ENCODE data around the gene NUP205. TPM values are rescaled to one million over a fixed set of nuclear protein-coding genes. Genes with fewer than 3 reads are reported as not detected.

Gene NUP205
- total and polyA plus RNA-seq, 2 of the 13 experiments (the other 11 are each of a cell fraction or from before 2014, with no cell fraction given): 46.2 to 87.2 TPM

DNA sequence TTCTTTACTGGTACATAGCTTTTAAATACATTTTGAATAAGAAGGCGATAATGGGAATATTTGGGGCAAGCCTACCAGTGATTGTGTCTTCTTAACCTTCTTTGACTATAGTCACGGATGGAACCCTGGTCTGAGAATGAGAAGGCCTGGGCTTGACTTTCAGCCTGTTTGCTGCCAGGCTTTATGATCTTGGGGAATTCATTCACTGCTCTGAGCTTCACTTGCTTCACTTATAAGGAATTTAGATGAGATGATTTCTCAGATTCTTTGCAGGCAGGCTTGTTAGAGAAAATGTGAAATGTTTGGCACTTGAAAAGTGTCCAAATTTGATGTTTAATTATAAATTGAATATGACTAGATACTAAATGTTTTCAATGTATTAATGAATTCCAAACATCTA lies 42.5 kb downstream of the NUP205 start:
- H3K4me3 ChIP-seq (replicated peaks in 1 of 3; ENCODE audit: insufficient read depth in 1 of 3, low read depth in 2 of 3, low read length in 3 of 3): no peak overlapping the region
- no peak overlapping the region for H3K4me2 ChIP-seq (ENCODE audit: low read depth, low read length)
- no peaks in the 10 kb centered on the region for H3K4me1 ChIP-seq (ENCODE audit: insufficient read depth, low read length)
- 96% methylated on average over 2 of the region's 2 CpGs for WGBS (ENCODE audit: low lambda C conversion rate)
- no peaks in the 10 kb centered on the region for H3K9me3 ChIP-seq (ENCODE audit: low read length)
- no peak for DNase-seq (ENCODE audit: low spot score)
- H3K27ac ChIP-seq (ENCODE audit: extremely low read length, insufficient read depth, low read length): no peak overlapping the region
- no peak for ATAC-seq
- CTCF ChIA-PET (ENCODE audit: low intra/inter-chr PET ratio, low total read pairs): no interaction called here
- no peak overlapping the region for H2AFZ ChIP-seq (ENCODE audit: low read length)
- no TSS peak for BruUV-seq (replicated peaks)
- POLR2A ChIA-PET: no interaction called here
- H3K79me2 ChIP-seq (ENCODE audit: insufficient read depth, low read length): no peaks in the 10 kb centered on the region
- no peak overlapping the region for H3K9ac ChIP-seq (ENCODE audit: insufficient read depth, low read depth, low read length)
- no peak for FAIRE-seq
- in situ Hi-C loops (cut with HindIII; ENCODE audit: extremely low pct_ligation_motif_present, low pct_unique_long_range_greater_than_20kb) (no loop called here), intact Hi-C loops (cut with micrococcal nuclease; ENCODE audit: unreplicated experiment) (no loop called here)
- H3K27me3 ChIP-seq (ENCODE audit: control insufficient read depth in 1 of 2, insufficient read depth in 2 of 2, low read length in 2 of 2): no peaks in the 10 kb centered on the region
- peaks cover 12 to 69% of the 10 kb centered on the region in 2 experiments for H3K36me3 ChIP-seq (replicated peaks in 1 of 2; ENCODE audit: control insufficient read depth in 1 of 2, insufficient read depth in 2 of 2, low read length in 2 of 2)
- H4K20me1 ChIP-seq (ENCODE audit: insufficient read depth, low read length): no peaks in the 10 kb centered on the region
- TF ChIP-seq ZNF18 (CRISPR knock-in tag; IDR thresholded peaks at IDR 0.05; ENCODE audit: insufficient replicate concordance) (no peak), KLF13 (CRISPR knock-in tag; IDR thresholded peaks at IDR 0.05) (no peak), ZFYVE20 (CRISPR knock-in tag; IDR thresholded peaks at IDR 0.05; ENCODE audit: borderline replicate concordance, low read depth) (no peak), ZMYM4 (CRISPR knock-in tag; IDR thresholded peaks at IDR 0.05) (no peak), GATAD1 (CRISPR knock-in tag; IDR thresholded peaks at IDR 0.05) (no peak), NFKBIZ (CRISPR knock-in tag; IDR thresholded peaks at IDR 0.05) (no peak), XBP1 (CRISPR knock-in tag; IDR thresholded peaks at IDR 0.05) (no peak), ATM (IDR thresholded peaks at IDR 0.05; ENCODE audit: borderline replicate concordance) (no peak), CREM (IDR thresholded peaks at IDR 0.05) (no peak), CREM (CRISPR knock-in tag; IDR thresholded peaks at IDR 0.05) (no peak), ZNF605 (CRISPR knock-in tag; IDR thresholded peaks at IDR 0.05) (no peak), KLF9 (CRISPR knock-in tag; IDR thresholded peaks at IDR 0.05; ENCODE audit: low read depth) (no peak), ZSCAN20 (CRISPR knock-in tag; IDR thresholded peaks at IDR 0.05; ENCODE audit: borderline replicate concordance) (no peak), KMT2B (CRISPR knock-in tag; IDR thresholded peaks at IDR 0.05) (no peak), BCLAF1 (IDR thresholded peaks at IDR 0.05) (no peak), ZSCAN9 (CRISPR knock-in tag; IDR thresholded peaks at IDR 0.05; ENCODE audit: borderline replicate concordance) (no peak), TEF (CRISPR knock-in tag; IDR thresholded peaks at IDR 0.05) (no peak), NR2C2 (CRISPR knock-in tag; IDR thresholded peaks at IDR 0.05; ENCODE audit: borderline replicate concordance) (no peak), CC2D1A (CRISPR knock-in tag; IDR thresholded peaks at IDR 0.05) (no peak)
- TF ChIP-seq, protein P1, sequence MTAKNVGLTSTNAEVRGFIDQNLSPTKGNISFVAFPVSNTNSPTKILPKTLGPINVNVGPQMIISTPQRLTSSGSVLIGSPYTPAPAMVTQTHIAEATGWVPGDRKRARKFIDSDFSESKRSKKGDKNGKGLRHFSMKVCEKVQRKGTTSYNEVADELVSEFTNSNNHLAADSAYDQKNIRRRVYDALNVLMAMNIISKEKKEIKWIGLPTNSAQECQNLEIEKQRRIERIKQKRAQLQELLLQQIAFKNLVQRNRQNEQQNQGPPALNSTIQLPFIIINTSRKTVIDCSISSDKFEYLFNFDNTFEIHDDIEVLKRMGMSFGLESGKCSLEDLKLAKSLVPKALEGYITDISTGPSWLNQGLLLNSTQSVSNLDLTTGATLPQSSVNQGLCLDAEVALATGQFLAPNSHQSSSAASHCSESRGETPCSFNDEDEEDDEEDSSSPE (CRISPR knock-in tag; IDR thresholded peaks at IDR 0.05): no peak

Data from HepG2 (cell line).